Calu3 (cell line): ENCODE measurements around the gene RNF41. TPM values are rescaled to one million over a fixed set of nuclear protein-coding genes. Genes with fewer than 3 reads are reported as not detected.
A peak's percentile ranks its signal among the peaks of the same experiment; 100 is the strongest.

Experiments used
- Bru-seq: library from RNA; stranded (reverse); fragments of 400-500 nt; gene quantifications from one replicate; lab custom pipeline; 2021; lab: Mats Ljungman, UMichigan
- BruChase-seq, 2 experiments: library from RNA; stranded (reverse); fragments of 400-500 nt; gene quantifications; one replicate each; lab custom pipeline; 2021; lab: Mats Ljungman, UMichigan
- BruUV-seq: library from RNA; stranded (reverse); fragments of 400-500 nt; replicated peaks from 2 replicates; lab custom pipeline; 2021; lab: Mats Ljungman, UMichigan
- CTCF ChIA-PET: fragments of 300-600 bp; sonication (Branson Sonifier 250); formaldehyde crosslinking; loops from one replicate; lab custom pipeline; 2022; ENCODE audit warnings: antibody characterized with exemption; lab: Charles Lee
- DNase-seq: peaks from one replicate; pipeline ENCODE4 v3.0.0; 2022
- H3K27ac Mint-ChIP-seq: one replicate; pipeline ENCODE4 v1.8.0; 2022; ENCODE audit warnings: mixed read lengths; ENCODE audit not compliant: unreplicated experiment
- H3K27me3 Mint-ChIP-seq: one replicate; pipeline ENCODE4 v1.8.0; 2022; ENCODE audit warnings: mixed read lengths; ENCODE audit not compliant: unreplicated experiment
- H3K36me3 Mint-ChIP-seq: one replicate; pipeline ENCODE4 v1.8.0; 2022; ENCODE audit warnings: mild to moderate bottlenecking, moderate library complexity, mixed read lengths; ENCODE audit not compliant: insufficient read depth, unreplicated experiment
- H3K4me1 Mint-ChIP-seq: one replicate; pipeline ENCODE4 v1.8.0; 2022; ENCODE audit warnings: mild to moderate bottlenecking, low read depth, mixed read lengths; ENCODE audit not compliant: unreplicated experiment
- H3K4me3 Mint-ChIP-seq: one replicate; pipeline ENCODE4 v1.8.0; 2022; ENCODE audit warnings: mild to moderate bottlenecking, low read depth, moderate library complexity, mixed read lengths; ENCODE audit not compliant: unreplicated experiment
- H3K9me3 Mint-ChIP-seq: one replicate; pipeline ENCODE4 v1.8.0; 2022; ENCODE audit warnings: low read depth, mixed read lengths; ENCODE audit not compliant: unreplicated experiment
- CTCF ChIP-seq: fragments of 200-600 bp; IDR thresholded peaks from one replicate; pipeline ENCODE4 v1.8.0; 2022; ENCODE audit warnings: antibody characterized with exemption; ENCODE audit not compliant: unreplicated experiment
- intact Hi-C: fragments of 100-400 bp; cut with micrococcal nuclease; formaldehyde crosslinking; loops from one replicate; pipeline ENCODE4 v1.10.0; 2022; ENCODE audit not compliant: unreplicated experiment
- long read RNA-seq: library from polyadenylated mRNA; stranded (forward); transcript quantifications from one replicate; pipeline ENCODE4 v2.0.0, GENCODE V29; 2022
- total RNA-seq: library from RNA; stranded (reverse); gene quantifications from 2 replicates; pipeline ENCODE4 v1.2.3, GENCODE V29; 2022

The RNF41 gene
- total RNA-seq (42.6 and 43.9 TPM in 2 replicates), Bru-seq, nascent RNA (percentile 68 among the genes with signal in this experiment), BruChase-seq, experiment 1, labeled RNA remaining after a 6-hour chase (percentile 81 among the genes with signal in this experiment), BruChase-seq, experiment 2, labeled RNA remaining after a 2-hour chase (percentile 81 among the genes with signal in this experiment)
- long read RNA-seq, full-length matches to known transcripts = 12 of 20 reads
- long read RNA-seq, partial matches to known transcripts = 1 of 20 reads
- long read RNA-seq, other reads (novel, unspliced or antisense) = 7 of 20 reads

- no peak for TF ChIP-seq CTCF
- peak within 1 kb of the TSS; percentile 97 for H3K4me3 Mint-ChIP-seq
- peaks cover 17% of the 10 kb centered on the region for H3K4me1 Mint-ChIP-seq
- TSS peak; percentile 73 for BruUV-seq
- H3K9me3 Mint-ChIP-seq = no peaks in the 10 kb centered on the region
- H3K27me3 Mint-ChIP-seq = no peaks in the 10 kb centered on the region
- H3K27ac Mint-ChIP-seq = peak within 1 kb of the TSS; percentile 92
- CTCF ChIA-PET = interaction anchor here (0.6 to 3.0 kb wide), 20 partner anchors 11 to 501 kb away, joined by 3 to 28 read pairs (median 4); partner anchors contain the start of genes ANKRD52, CNPY2, COQ10A and CS
- DNase-seq = peak; percentile 98
- intact Hi-C loops = loop anchor here (1.0 kb wide), 1 partner anchor 29 kb away; no protein-coding TSS in a partner anchor
- peaks cover 56% of the 10 kb centered on the region for H3K36me3 Mint-ChIP-seq
Observed at GRCh38 chr12:56221757-56222530, at the start of gene RNF41. TSS of gene RNF41 (minus strand) at chr12:56221922. CDS start at chr12:56214047, 7,875 bp downstream.

- peaks cover 8% of the 10 kb centered on the region for H3K4me1 Mint-ChIP-seq
- H3K36me3 Mint-ChIP-seq = peaks cover 60% of the 10 kb centered on the region
- H3K27me3 Mint-ChIP-seq = no peaks in the 10 kb centered on the region
- intact Hi-C loops = no loop called here
- BruUV-seq = no TSS peak
- CTCF ChIA-PET = interaction anchor here (0.6 to 1.0 kb wide), 3 partner anchors 13 to 427 kb away, joined by 3 to 4 read pairs (median 3); partner anchors contain the start of gene ANKRD52
- no peak overlapping the region for H3K4me3 Mint-ChIP-seq
- H3K27ac Mint-ChIP-seq = no peak overlapping the region
- no peak for DNase-seq
- H3K9me3 Mint-ChIP-seq = no peaks in the 10 kb centered on the region
- TF ChIP-seq CTCF = no peak
Observed at GRCh38 chr12:56271031-56271430, 49.3 kb upstream of the RNF41 start.

- DNase-seq = no peak
- CTCF ChIA-PET = interaction anchor here (0.5 to 1.4 kb wide), 4 partner anchors 10 to 94 kb away, joined by 3 to 6 read pairs (median 4); partner anchors contain the start of genes ANKRD52 and RNF41
- intact Hi-C loops = no loop called here
- H3K4me3 Mint-ChIP-seq = peak overlapping the region; percentile 99
- H3K36me3 Mint-ChIP-seq = peaks cover 42% of the 10 kb centered on the region
- no TSS peak for BruUV-seq
- TF ChIP-seq CTCF = no peak
- H3K27ac Mint-ChIP-seq = no peak overlapping the region
- no peaks in the 10 kb centered on the region for H3K27me3 Mint-ChIP-seq
- H3K4me1 Mint-ChIP-seq = peaks cover 8% of the 10 kb centered on the region
- no peaks in the 10 kb centered on the region for H3K9me3 Mint-ChIP-seq
Observed at GRCh38 chr12:56267443-56268071, 45.8 kb upstream of the RNF41 start.
